A673 (cell line): ENCODE results near the gene CCDC122. TPM values are rescaled to one million over a fixed set of nuclear protein-coding genes. Genes with fewer than 3 reads are reported as not detected.

Experiments used
- BruUV-seq: library from RNA; stranded (reverse); fragments of 400-500 nt; replicated peaks from 2 replicates; lab custom pipeline; 2021; lab: Mats Ljungman, UMichigan
- CTCF ChIA-PET: fragments of 300-600 bp; sonication (Branson Sonifier 250); formaldehyde crosslinking; loops from one replicate; lab custom pipeline; 2022; ENCODE audit warnings: antibody characterized with exemption; lab: Charles Lee
- POLR2A ChIA-PET: fragments of 300-600 bp; sonication (Branson Sonifier 250); formaldehyde crosslinking; loops from one replicate; lab custom pipeline; 2022; ENCODE audit warnings: antibody characterized with exemption; ENCODE audit not compliant: low non-redundant PET; lab: Charles Lee
- DNase-seq: peaks from one replicate; pipeline ENCODE4 v3.0.0-alpha.2; 2015; ENCODE audit warnings: low spot score
- H3K27ac ChIP-seq: fragments of 200-600 bp; sonication (generic); 2 replicates; pipeline ENCODE4 v1.5.1; 2016; ENCODE audit warnings: mixed run types, low read depth, mild to moderate bottlenecking, mixed read lengths, antibody characterized with exemption, low read length; ENCODE audit not compliant: poor library complexity, severe bottlenecking
- H3K27me3 ChIP-seq: fragments of 200-600 bp; sonication (generic); replicated peaks from 2 replicates; pipeline ENCODE4 v1.6.1; 2017; ENCODE audit warnings: mixed run types, low read depth, mild to moderate bottlenecking, mixed read lengths, antibody characterized with exemption, low read length; ENCODE audit not compliant: insufficient read depth, poor library complexity
- H3K36me3 ChIP-seq: fragments of 200-600 bp; sonication (generic); 2 replicates; pipeline ENCODE4 v1.6.1; 2016; ENCODE audit warnings: mixed run types, mild to moderate bottlenecking, mixed read lengths, antibody characterized with exemption, low read length; ENCODE audit not compliant: insufficient read depth, poor library complexity, severe bottlenecking
- H3K4me1 ChIP-seq: fragments of 200-600 bp; sonication (generic); 2 replicates; pipeline ENCODE4 v1.6.1; 2017; ENCODE audit warnings: mixed run types, mild to moderate bottlenecking, mixed read lengths, antibody characterized with exemption, low read length; ENCODE audit not compliant: insufficient read depth, poor library complexity, severe bottlenecking
- H3K4me3 ChIP-seq: fragments of 200-600 bp; sonication (generic); 2 replicates; pipeline ENCODE4 v1.5.1; 2016; ENCODE audit warnings: low read depth, mixed run types, mild to moderate bottlenecking, mixed read lengths, low read length; ENCODE audit not compliant: poor library complexity, severe bottlenecking
- H3K9me3 ChIP-seq: fragments of 200-600 bp; sonication (generic); 2 replicates; pipeline ENCODE4 v1.6.1; 2016; ENCODE audit warnings: mixed run types, low read depth, mild to moderate bottlenecking, mixed read lengths, antibody characterized with exemption, low read length; ENCODE audit not compliant: poor library complexity, severe bottlenecking
- EZH2 ChIP-seq: fragments of 200-600 bp; sonication (generic); IDR thresholded peaks from 2 replicates; pipeline ENCODE4 v1.6.1; 2017; ENCODE audit warnings: borderline replicate concordance, low read depth, mild to moderate bottlenecking, mixed read lengths, antibody characterized with exemption, low read length; ENCODE audit not compliant: poor library complexity, severe bottlenecking
- intact Hi-C: fragments of 100-400 bp; cut with micrococcal nuclease; formaldehyde crosslinking; loops from one replicate; pipeline ENCODE4 v1.10.0; 2022; ENCODE audit not compliant: unreplicated experiment
- total RNA-seq: library from RNA; stranded (reverse); gene quantifications from 2 replicates; pipeline ENCODE4 v1.2.3, GENCODE V29; 2021
- TF ChIP-seq, protein P1 (sequence below): fragments of 300-800, 200-600 bp; sonication (generic); conservative IDR thresholded peaks from 2 replicates; pipeline ENCODE4 v1.5.1; 2017; ENCODE audit warnings: low read depth, mild to moderate bottlenecking, antibody characterized with exemption, low read length, moderate library complexity, mixed read lengths

The CCDC122 gene
- total RNA-seq, 1 experiment from 2014 or later, result 2.6 TPM

DNA sequence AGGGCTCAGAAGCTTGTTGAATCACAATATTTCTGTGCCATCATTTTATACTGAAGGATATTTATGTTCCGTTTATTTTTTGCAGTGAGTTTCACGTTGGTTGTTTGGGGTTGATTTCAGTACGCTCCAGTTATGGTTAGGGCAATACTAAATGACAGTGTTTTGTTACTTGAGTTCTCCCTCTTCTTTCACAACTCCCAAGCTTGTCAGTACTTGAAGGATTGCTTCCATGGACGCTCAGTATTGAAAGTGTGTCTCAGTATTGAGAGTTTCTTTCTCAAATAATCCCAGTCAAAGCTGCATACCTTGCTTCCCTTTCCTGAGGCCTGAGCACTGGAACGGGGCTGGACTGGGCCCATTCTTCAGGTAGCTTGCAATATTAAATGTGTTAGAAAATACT is 39.1 kb upstream of the CCDC122 start:
- Histone ChIP-seq H3K36me3 (no peaks in the 10 kb centered on the region), H3K4me3 (no peak overlapping the region), H3K27me3 (peaks cover 17% of the 10 kb centered on the region), H3K27ac (no peak overlapping the region), H3K4me1 (no peaks in the 10 kb centered on the region), H3K9me3 (no peaks in the 10 kb centered on the region)
- TF ChIP-seq EZH2, result no peak
- TF ChIP-seq, protein P1, sequence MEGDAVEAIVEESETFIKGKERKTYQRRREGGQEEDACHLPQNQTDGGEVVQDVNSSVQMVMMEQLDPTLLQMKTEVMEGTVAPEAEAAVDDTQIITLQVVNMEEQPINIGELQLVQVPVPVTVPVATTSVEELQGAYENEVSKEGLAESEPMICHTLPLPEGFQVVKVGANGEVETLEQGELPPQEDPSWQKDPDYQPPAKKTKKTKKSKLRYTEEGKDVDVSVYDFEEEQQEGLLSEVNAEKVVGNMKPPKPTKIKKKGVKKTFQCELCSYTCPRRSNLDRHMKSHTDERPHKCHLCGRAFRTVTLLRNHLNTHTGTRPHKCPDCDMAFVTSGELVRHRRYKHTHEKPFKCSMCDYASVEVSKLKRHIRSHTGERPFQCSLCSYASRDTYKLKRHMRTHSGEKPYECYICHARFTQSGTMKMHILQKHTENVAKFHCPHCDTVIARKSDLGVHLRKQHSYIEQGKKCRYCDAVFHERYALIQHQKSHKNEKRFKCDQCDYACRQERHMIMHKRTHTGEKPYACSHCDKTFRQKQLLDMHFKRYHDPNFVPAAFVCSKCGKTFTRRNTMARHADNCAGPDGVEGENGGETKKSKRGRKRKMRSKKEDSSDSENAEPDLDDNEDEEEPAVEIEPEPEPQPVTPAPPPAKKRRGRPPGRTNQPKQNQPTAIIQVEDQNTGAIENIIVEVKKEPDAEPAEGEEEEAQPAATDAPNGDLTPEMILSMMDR, result no peak
- no peak for DNase-seq
- intact Hi-C loops, result no loop called here
- ChIA-PET POLR2A (no interaction called here), CTCF (no interaction called here)
- BruUV-seq, result no TSS peak

- intact Hi-C loops, result no loop called here
- ChIA-PET POLR2A (no interaction called here), CTCF (no interaction called here)
These were observed 37.3 kb upstream of the CCDC122 start for GRCh38 chr13:43916828-43917227.

GRCh38 chr13:43915451-43915850 is 35.9 kb upstream of the CCDC122 start:
- no peaks in the 10 kb centered on the region for H3K9me3 ChIP-seq
- intact Hi-C loops, result no loop called here
- ChIA-PET POLR2A (no interaction called here), CTCF (no interaction called here)
- H3K27me3 ChIP-seq, result peaks cover 13% of the 10 kb centered on the region
- no peaks in the 10 kb centered on the region for H3K4me1 ChIP-seq
- no peak overlapping the region for H3K27ac ChIP-seq
- no TSS peak for BruUV-seq
- H3K4me3 ChIP-seq, result no peak overlapping the region
- H3K36me3 ChIP-seq, result no peaks in the 10 kb centered on the region
- TF ChIP-seq, protein P1, result no peak
- no peak for DNase-seq

More at GRCh38 chr13:43916828-43917227, 37.3 kb upstream of the CCDC122 start:
- BruUV-seq, result no TSS peak
- DNase-seq, result no peak
- Histone ChIP-seq H3K4me3 (no peak overlapping the region), H3K9me3 (no peaks in the 10 kb centered on the region), H3K27ac (no peak overlapping the region), H3K27me3 (peaks cover 17% of the 10 kb centered on the region), H3K36me3 (no peaks in the 10 kb centered on the region), H3K4me1 (no peaks in the 10 kb centered on the region)
- no peak for TF ChIP-seq EZH2
- TF ChIP-seq, protein P1, result no peak
